HepG2 (cell line): ENCODE data around the gene C17orf75. TPM values are rescaled to one million over a fixed set of nuclear protein-coding genes. Genes with fewer than 3 reads are reported as not detected.

Source experiments
- GTF2F1 ChIP-seq: fragments of 150-350 bp; IDR thresholded peaks from 2 replicates; pipeline ENCODE4 v1.6.1; 2014; ENCODE audit warnings: low read length
- MED13 ChIP-seq: sonication (generic); formaldehyde crosslinking; IDR thresholded peaks from 2 replicates; pipeline ENCODE4 v1.5.0; 2020; ENCODE audit warnings: missing genetic modification reagents
- SIX4 ChIP-seq: sonication (generic); formaldehyde crosslinking; IDR thresholded peaks from 2 replicates; pipeline ENCODE4 v1.4.0; 2020; ENCODE audit warnings: missing genetic modification reagents
- SOX6 ChIP-seq, 2 experiments: fragments of 450-650 bp in 1 of 2; sonication (generic) in 1 of 2; formaldehyde crosslinking in 1 of 2; IDR thresholded peaks; 2 replicates each; pipeline versions ENCODE4 v1.4.0 to v1.6.1; 2017 to 2020; ENCODE audit warnings: antibody characterized with exemption in 1 of 2, mild to moderate bottlenecking in 1 of 2, missing genetic modification reagents in 1 of 2
- TAF1 ChIP-seq: sonication (generic); formaldehyde crosslinking; IDR thresholded peaks from 2 replicates; pipeline ENCODE4 v1.4.0; 2020; ENCODE audit warnings: missing genetic modification reagents
- TCF7L2 ChIP-seq: IDR thresholded peaks from 2 replicates; pipeline ENCODE4 v1.6.1; 2011; ENCODE audit warnings: mild to moderate bottlenecking, low read depth, low read length, moderate library complexity
- ZNF136 ChIP-seq: sonication (generic); formaldehyde crosslinking; IDR thresholded peaks from 2 replicates; pipeline ENCODE4 v1.8.1; 2022; ENCODE audit warnings: low read depth, mild to moderate bottlenecking, moderate library complexity, missing genetic modification reagents
- ZNF230 ChIP-seq: sonication (generic); formaldehyde crosslinking; IDR thresholded peaks from 2 replicates; pipeline ENCODE4 v1.4.0; 2020; ENCODE audit warnings: mild to moderate bottlenecking, missing genetic modification reagents
- ZNF451 ChIP-seq: sonication (generic); formaldehyde crosslinking; IDR thresholded peaks from 2 replicates; pipeline ENCODE4 v1.5.0; 2020; ENCODE audit warnings: mild to moderate bottlenecking, missing genetic modification reagents
- ZNF468 ChIP-seq: sonication (generic); formaldehyde crosslinking; IDR thresholded peaks from 2 replicates; pipeline ENCODE4 v1.8.0; 2022; ENCODE audit warnings: mild to moderate bottlenecking, moderate library complexity, missing genetic modification reagents
- ZNF552 ChIP-seq: sonication (generic); formaldehyde crosslinking; IDR thresholded peaks from 2 replicates; pipeline ENCODE4 v1.9.0; 2022; ENCODE audit warnings: missing genetic modification reagents, mild to moderate bottlenecking, borderline replicate concordance
- ZNF615 ChIP-seq: sonication (generic); formaldehyde crosslinking; IDR thresholded peaks from 2 replicates; pipeline ENCODE4 v1.5.0; 2020; ENCODE audit warnings: mild to moderate bottlenecking, missing genetic modification reagents, borderline replicate concordance
- ZNF839 ChIP-seq: sonication (generic); formaldehyde crosslinking; IDR thresholded peaks from 2 replicates; pipeline ENCODE4 v1.4.0; 2020; ENCODE audit warnings: missing genetic modification reagents, mild to moderate bottlenecking, borderline replicate concordance
- polyA plus RNA-seq, 8 experiments: library from polyadenylated mRNA; depleted of rRNA in 3 of 8; stranded (reverse) in 7 of 8; unstranded in 1 of 8; fragments of >200 nt; fragmentation: Illumina TruSeq in 4 of 8; extraction: Trizol in 4 of 8; gene quantifications; 2 replicates each; pipeline versions ENCODE4 v1.2.1 to v1.2.3, GENCODE V29; 2011 to 2016; ENCODE audit warnings: low read depth in 4 of 8, missing spikeins in 1 of 8, mixed read lengths in 1 of 8; ENCODE audit not compliant: insufficient read depth in 1 of 8
- total RNA-seq, 5 experiments: library from RNA; depleted of rRNA; stranded (reverse); fragments of >200 nt; fragmentation: Illumina TruSeq; extraction: Trizol; gene quantifications; 2 replicates each; pipeline ENCODE4 v1.2.3, GENCODE V29; 2016; ENCODE audit warnings: low read depth in 1 of 5
- TF ChIP-seq, protein P1 (sequence below): sonication (generic); formaldehyde crosslinking; conservative IDR thresholded peaks from 2 replicates; pipeline ENCODE4 v1.4.0; 2020; ENCODE audit warnings: mild to moderate bottlenecking, missing genetic modification reagents, moderate library complexity
- TF ChIP-seq, protein P2 (sequence below), 2 experiments: IDR thresholded peaks; 2 replicates each; pipeline ENCODE4 v1.6.1; 2011 to 2012; ENCODE audit warnings: low read length in 2 of 2, borderline replicate concordance in 1 of 2, low read depth in 1 of 2, mild to moderate bottlenecking in 1 of 2, moderate library complexity in 1 of 2
- TF ChIP-seq, protein P3 (sequence below): sonication (generic); formaldehyde crosslinking; IDR thresholded peaks from 2 replicates; pipeline ENCODE4 v1.8.1; 2023; ENCODE audit warnings: mild to moderate bottlenecking, inconsistent platforms, moderate library complexity, missing genetic modification reagents, borderline replicate concordance

C17orf75 gene
- total and polyA plus RNA-seq, 2 of the 13 experiments (the other 11 are each of a cell fraction or from before 2014, with no cell fraction given) = 16.2 to 33.0 TPM

DNA sequence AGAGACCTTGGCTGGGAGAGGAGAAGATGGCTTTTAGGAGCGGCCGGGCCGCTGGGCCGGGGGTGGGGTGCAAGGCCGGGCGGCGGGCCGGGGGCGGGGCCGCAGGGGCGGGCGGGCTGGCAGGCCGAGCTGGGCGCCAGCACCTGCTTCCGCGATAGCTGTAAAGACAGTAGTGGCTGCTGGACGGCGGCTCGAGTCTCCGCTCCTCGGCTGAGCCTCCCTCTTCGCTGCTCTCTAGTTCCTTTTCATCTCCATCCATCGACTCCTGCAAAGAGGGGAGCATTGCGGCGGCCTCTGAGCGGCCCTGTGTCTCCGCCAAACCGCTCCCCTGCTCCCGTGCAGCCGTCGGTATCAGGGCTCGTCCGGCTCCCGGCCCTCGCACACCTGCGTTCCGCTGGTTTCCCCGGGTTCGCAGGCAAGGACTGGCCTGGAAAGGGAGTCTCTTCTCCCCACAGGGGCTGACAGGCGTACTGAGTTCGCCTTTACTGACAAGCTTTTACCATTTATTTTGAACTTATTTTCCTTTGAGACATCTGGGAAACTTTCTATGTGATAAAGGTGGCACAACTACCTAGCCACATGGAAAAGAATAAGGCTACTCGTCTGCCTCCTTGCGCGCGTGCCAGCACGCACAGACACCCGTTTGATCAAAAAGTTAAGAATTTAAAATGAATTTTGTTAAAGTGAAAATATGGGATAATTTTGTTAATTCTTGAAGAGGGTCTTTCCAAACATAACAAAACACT lies at the start of gene C17orf75 (continued):
- TF ChIP-seq SIX4 (peak; percentile 78), ZNF451 (CRISPR knock-in tag) (peak; percentile 86; the same call in 1 of the 2 replicates), TAF1 (peak; percentile 90), GTF2F1 (0 out of 2 replicates have a peak, but pooled peaks have one; percentile 72), ZNF136 (CRISPR knock-in tag) (peak; percentile 78), TCF7L2 (no peak), SOX6 (IDR thresholded peaks at IDR 0.05) (no peak), SOX6 (CRISPR knock-in tag; IDR thresholded peaks at IDR 0.05) (peak; percentile 41; the same call in 1 of the 2 replicates), ZNF230 (CRISPR knock-in tag) (no peak), ZNF468 (CRISPR knock-in tag) (no peak), ZNF552 (CRISPR knock-in tag) (peak; percentile 96; the same call in 1 of the 2 replicates), ZNF839 (no peak), MED13 (CRISPR knock-in tag) (peak; percentile 75; the same call in 1 of the 2 replicates), ZNF615 (CRISPR knock-in tag) (no peak)
- TF ChIP-seq, protein P1, sequence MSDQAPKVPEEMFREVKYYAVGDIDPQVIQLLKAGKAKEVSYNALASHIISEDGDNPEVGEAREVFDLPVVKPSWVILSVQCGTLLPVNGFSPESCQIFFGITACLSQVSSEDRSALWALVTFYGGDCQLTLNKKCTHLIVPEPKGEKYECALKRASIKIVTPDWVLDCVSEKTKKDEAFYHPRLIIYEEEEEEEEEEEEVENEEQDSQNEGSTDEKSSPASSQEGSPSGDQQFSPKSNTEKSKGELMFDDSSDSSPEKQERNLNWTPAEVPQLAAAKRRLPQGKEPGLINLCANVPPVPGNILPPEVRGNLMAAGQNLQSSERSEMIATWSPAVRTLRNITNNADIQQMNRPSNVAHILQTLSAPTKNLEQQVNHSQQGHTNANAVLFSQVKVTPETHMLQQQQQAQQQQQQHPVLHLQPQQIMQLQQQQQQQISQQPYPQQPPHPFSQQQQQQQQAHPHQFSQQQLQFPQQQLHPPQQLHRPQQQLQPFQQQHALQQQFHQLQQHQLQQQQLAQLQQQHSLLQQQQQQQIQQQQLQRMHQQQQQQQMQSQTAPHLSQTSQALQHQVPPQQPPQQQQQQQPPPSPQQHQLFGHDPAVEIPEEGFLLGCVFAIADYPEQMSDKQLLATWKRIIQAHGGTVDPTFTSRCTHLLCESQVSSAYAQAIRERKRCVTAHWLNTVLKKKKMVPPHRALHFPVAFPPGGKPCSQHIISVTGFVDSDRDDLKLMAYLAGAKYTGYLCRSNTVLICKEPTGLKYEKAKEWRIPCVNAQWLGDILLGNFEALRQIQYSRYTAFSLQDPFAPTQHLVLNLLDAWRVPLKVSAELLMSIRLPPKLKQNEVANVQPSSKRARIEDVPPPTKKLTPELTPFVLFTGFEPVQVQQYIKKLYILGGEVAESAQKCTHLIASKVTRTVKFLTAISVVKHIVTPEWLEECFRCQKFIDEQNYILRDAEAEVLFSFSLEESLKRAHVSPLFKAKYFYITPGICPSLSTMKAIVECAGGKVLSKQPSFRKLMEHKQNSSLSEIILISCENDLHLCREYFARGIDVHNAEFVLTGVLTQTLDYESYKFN (CRISPR knock-in tag) = 0 out of 2 replicates have a peak, but pooled peaks have one; percentile 21
- TF ChIP-seq, protein P2, sequence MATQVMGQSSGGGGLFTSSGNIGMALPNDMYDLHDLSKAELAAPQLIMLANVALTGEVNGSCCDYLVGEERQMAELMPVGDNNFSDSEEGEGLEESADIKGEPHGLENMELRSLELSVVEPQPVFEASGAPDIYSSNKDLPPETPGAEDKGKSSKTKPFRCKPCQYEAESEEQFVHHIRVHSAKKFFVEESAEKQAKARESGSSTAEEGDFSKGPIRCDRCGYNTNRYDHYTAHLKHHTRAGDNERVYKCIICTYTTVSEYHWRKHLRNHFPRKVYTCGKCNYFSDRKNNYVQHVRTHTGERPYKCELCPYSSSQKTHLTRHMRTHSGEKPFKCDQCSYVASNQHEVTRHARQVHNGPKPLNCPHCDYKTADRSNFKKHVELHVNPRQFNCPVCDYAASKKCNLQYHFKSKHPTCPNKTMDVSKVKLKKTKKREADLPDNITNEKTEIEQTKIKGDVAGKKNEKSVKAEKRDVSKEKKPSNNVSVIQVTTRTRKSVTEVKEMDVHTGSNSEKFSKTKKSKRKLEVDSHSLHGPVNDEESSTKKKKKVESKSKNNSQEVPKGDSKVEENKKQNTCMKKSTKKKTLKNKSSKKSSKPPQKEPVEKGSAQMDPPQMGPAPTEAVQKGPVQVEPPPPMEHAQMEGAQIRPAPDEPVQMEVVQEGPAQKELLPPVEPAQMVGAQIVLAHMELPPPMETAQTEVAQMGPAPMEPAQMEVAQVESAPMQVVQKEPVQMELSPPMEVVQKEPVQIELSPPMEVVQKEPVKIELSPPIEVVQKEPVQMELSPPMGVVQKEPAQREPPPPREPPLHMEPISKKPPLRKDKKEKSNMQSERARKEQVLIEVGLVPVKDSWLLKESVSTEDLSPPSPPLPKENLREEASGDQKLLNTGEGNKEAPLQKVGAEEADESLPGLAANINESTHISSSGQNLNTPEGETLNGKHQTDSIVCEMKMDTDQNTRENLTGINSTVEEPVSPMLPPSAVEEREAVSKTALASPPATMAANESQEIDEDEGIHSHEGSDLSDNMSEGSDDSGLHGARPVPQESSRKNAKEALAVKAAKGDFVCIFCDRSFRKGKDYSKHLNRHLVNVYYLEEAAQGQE (IDR thresholded peaks at IDR 0.05; ENCODE audit: borderline replicate concordance in 1 of 2, low read depth in 1 of 2, low read length in 2 of 2) = peak in 1 of 2 experiments; percentile 30; a peak in 1 of 4 replicates
- TF ChIP-seq, protein P3, sequence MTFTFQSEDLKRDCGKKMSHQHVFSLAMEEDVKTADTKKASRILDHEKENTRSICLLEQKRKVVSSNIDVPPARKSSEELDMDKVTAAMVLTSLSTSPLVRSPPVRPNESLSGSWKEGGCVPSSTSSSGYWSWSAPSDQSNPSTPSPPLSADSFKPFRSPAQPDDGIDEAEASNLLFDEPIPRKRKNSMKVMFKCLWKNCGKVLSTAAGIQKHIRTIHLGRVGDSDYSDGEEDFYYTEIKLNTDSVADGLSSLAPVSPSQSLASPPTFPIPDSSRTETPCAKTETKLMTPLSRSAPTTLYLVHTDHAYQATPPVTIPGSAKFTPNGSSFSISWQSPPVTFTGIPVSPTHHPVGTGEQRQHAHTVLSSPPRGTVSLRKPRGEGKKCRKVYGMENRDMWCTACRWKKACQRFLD (CRISPR knock-in tag) = no peak
